Activated effector memory CD4-positive, alpha-beta T cell treated with anti-CD3 and anti-CD28 coated beads, Interleukin-2, amount 50 U/mL, for 16 hours (primary cell): ENCODE results near the gene TTC34.

Experiments used
- DNase-seq: peaks from one replicate; pipeline ENCODE4 v3.0.0-alpha.2; 2020

Gene TTC34

DNA sequence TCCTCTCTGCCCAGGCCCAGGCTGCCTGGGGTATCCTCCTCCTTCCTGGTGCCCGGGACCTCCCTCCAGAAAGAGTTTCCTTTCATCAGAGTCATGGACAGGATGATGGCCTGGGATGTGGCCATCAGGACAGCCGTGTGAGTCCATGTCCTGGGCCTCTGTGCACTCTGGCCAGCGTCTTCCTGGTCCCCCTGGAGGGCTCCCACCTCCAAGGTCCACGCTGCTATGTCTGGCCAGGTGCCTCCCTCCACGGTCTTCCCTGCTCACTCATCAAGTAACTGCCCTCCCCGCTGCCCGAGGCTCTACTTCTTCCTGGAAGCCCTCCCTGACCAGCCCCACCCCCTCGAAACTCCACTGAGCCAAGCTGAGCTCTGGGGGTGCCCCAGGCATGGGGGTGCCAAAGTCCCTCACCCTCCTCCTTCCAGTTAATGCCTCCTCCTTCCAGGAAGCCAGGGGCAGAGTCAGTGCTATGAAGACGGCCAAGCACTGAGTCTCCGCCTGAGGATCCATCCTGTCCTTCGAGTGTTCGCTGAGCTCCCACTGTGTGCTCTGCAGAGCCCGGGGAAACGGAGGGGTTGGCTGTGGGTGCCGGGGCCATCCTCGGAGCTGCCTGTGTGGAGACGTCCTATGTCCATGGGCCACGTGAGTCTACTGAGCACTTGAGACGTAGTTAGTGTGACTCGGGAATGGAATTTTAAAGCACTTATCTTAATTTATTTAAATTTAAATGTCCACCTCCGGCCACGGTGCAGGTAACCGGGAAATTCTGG lies 28.5 kb upstream of the TTC34 start:
- DNase-seq, result no peak

DNA sequence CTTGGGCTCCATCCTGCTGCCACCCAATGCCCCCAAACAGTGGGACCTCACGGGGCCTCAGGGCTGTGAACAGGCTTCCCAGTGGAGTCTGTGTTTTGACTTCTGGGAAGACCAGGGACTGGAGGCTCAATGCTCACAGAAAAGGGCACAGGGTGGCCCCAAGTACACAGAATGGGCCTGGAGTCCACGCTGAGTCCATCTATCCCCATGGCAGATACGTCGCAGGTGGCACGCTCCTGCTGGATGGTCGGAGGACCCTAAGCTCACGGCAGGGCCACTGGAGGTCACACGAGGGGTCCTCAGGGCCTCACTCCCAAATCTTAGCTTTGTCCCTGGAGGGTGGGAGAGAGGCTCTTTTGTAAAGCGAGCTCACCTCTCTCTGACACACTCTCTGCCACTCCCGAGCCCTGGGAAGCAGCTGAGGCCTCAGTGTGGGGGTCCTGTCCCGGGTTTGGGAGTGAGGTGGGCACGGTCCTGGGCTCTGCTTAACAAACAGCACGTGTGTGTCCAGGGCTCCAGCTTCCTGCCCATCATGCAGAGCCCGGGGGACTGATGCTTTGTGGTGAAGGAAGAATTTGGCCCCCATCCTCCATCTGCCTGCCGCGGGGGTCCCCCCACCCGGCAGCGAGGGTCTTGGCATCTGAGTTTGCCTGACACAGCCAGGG lies 27.2 kb upstream of the TTC34 start:
- DNase-seq, result no peak

DNA sequence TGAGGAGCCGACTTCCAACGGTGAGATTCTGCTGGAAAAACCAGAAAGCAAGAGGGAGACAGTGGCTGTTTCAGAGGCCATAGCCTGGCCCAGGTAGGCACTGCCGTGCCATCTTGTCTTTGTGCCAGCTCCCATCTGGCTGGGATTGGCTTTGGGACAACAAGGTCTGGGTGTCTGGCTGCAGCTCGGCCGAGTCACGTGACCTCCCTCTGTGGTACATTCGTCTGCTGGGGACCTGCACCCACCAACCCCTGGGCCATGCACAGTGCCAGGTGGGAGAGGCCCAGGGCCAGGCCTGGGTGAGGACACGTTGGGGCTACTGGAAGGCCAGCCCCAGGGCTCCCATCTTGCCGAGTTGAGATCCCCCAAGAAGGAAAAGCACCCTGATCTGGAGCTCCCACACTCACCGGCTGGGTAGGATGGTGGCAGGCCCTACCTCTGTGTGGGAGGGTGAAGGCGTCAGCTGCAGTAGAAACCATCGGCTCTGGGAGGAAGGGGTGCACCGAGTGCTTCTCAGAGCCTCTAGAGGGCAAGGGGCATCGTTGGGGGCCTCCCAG lies 25.3 kb upstream of the TTC34 start:
- no peak for DNase-seq

DNA sequence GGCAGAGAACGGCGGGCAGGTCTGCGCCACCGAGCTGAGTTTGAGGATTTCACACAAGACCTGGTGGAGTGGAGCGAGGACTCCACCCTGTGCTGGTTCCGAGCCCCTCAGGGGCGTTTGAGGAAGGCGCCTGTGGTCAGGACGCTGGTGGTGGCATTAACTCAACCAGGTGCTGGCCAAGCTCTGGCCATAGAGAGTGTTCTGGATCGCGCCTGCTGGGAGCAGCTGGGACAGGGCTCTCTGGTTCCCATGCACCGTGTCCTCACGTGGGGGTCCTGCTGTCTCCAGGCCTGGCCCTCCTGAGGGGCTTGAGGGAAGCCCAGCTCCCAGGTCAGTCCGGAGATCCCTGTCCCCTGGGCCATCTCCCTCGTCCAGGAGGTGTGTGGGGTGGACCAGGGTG lies 24.8 kb upstream of the TTC34 start:
- DNase-seq, result no peak

DNA sequence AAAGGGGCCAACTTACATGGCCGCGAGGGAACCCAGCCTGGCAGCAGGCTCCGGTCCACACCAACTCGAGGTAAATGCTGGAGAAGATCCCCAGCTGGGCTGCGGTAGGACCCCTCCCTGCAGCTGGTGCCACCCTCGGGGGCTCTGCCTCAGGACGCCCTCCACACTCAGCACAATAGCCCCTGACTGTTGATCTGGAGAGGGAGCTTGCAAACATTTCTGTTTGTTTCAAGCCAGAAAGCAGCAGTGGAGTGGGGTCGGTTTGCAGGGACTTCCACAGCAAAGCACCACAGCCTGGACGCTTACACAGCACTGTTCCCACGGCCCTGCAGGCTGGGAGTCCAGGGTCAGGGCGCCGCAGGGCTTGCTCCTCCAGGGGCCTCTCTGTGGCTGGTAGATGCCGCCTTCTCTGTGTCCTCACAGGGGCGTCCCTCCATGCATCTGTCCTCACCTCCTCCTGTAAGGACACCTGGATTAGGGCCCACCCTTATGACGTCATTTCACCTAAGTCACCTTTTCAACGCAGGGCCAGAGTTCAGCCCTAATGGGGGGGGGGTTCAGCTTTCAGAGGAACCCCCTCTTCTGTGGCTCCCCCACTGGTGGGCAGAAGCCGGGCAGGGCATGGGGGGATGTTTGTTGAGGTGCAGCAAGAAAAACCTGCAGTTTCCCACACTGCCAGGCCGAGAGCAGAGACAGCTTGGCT lies 24.1 kb upstream of the TTC34 start:
- DNase-seq, result no peak

DNA sequence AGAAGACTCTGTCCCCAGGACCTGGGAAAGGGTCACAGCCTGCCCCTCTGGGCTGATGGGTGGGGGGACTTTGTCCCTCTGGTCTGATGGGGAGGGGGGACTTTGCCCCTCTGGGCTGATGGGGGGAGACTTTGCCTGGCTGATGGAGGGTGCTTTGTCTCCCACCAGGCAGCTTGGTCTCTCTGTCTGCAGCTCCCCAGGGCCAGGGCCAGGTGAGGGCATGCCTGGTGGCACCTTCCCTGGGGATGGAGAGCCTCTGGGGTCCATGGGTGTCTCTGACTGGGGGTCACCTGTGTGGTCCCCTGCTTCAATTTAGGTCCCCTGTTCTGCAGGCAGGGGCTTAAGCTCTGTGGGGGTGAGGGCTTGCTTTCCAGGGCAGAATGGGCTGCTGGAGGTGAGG lies 23.5 kb upstream of the TTC34 start:
- no peak for DNase-seq

DNA sequence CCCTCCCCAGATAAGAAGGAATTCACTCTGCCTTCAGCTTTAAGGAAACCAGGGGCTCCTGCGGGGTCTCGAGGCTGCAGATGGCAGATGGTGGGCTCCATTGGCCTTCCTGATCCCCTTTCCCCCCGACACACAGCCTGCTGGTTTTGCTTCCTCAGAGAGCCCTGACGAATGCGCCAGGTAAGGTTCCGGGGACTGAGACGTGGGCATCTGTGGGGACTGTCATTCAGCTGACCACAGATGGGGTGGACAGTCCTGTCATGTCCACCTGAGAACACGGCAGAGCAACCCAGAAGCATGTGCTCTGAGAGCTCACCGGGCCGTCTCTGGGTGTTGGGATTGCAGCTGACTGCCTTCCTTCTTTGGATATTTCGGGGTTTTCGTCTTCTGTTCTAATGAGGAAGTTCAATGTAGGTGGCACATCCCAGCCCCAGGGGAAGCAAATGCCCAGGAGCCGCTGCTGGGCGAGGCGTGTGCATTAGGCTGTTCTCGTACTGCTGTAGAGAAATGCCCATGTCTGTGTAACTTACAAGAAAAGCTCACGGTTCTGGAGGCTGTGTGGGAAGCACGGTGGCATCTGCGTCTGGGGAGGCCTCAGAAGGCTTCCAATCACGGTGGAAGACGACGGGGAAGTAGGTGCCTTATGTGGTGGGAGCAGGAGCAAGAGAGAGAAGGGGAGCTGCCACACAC lies 22.6 kb upstream of the TTC34 start:
- DNase-seq, result no peak

DNA sequence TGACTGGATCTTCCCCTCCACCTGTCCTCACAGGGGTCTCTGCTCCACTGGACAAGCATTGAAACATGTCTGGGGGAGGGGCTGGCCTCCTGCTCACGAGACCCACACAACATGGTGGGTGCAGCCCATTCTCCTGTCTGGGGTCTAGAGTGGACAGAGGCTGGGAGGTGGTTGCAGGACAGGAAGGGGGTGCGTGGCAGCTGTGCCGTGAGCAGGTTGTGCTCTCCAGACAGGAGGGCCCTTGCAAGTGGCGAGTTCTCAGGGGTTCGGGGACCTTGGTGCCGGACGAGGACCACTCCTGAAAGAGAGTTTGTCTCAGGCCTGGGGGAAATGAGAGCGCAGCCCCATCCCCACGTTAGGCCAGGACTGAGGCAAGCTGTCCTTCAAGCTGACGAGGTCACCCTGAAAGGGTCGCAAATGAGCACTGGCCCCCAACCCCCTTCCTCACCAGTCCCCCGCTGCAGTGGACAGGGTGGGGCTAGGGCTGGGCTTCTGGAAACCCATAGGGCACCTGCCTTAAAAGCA lies 21.2 kb upstream of the TTC34 start:
- no peak for DNase-seq

DNA sequence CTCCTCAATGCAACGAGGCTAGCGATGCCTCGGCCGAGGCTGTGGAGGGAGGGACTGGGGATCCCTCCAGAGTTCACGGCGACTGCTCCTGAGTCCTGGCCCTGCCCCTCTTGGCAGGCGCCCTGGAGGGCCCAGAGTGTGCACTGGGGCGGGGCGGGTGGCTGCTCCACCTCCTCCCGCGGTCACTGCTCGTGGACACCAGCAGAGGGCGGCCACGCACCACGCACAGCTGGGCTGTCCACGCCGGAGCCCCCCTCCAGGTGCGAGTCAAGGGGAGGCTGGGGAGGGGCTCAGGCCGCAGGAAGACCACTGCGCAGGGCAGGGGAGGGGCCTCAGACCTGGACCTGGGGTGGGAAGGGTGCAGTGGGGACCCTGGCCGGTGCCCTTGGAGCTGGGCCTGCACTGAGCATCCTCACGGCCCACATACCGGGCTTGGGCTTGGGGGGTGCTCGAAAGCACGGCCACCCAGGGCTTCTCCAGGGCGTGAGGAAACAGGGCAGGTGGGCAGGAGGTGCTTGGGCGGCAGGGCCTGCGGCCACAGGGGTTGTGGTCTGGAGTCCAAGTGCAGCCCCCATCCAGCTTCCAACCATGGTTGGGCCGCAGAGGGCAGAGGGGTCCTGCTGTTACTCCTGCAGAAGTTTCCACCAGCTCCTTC lies 20.6 kb upstream of the TTC34 start:
- peak; percentile 74 for DNase-seq

DNA sequence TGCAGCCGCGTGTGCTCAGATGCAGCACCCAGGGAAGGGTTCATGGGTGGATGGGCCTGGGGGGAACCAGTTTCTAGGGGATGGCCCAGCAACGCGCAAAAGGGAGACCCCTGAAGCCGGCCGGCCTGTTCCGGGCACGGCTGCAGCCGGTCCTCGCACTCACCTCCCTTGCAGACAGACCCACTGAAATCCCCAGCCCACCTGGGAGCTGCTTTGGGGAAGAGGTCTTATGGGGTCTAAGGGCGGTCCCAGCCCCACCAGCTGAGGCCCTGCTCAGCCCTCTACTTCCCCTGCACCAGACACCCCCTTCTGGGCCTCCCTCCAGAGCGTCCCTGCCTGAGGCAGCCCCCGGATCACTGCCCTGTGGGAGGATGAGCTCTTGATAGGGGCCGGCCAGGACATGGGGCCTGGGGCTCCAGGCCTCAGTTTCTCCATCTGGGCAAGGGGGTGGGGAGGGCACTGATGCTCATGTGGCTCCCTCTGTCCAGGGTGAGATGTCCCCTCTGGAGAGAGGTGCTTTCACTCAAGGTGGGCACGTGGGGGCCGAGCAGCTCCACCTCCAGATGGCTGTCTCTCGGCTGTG lies 20.0 kb upstream of the TTC34 start:
- no peak for DNase-seq

DNA sequence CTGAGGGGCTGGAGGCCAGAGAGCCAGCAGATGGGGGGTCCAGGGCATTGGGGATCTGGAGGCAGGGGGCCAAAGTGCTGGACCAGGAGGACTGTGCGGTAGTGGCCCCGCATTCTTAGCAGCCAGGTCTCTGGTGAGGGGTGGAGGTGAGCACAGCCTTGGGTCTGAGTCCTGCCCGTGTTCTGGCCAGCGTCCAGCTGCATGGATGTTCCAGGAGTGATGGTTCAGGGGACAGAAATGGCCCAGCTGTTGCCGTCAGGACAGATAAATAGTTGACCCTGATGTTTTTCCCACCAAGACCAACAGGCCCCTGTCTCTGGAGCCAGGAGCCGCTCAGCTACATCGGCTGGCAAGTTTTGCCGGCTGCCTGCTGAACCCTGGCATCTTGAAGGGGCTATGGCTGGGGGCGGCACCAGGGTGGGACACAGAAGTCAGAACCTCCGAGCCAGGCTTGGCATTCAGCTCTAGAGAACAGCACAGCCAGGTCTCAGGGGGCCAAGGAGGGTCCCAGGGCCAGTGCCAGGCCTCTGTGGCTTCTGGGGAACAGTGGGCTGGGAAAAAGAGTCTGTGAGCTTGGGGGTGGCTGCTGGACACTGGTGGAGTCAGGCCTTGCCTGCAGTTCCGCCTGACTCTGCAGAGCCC lies 19.4 kb upstream of the TTC34 start:
- DNase-seq, result no peak

DNA sequence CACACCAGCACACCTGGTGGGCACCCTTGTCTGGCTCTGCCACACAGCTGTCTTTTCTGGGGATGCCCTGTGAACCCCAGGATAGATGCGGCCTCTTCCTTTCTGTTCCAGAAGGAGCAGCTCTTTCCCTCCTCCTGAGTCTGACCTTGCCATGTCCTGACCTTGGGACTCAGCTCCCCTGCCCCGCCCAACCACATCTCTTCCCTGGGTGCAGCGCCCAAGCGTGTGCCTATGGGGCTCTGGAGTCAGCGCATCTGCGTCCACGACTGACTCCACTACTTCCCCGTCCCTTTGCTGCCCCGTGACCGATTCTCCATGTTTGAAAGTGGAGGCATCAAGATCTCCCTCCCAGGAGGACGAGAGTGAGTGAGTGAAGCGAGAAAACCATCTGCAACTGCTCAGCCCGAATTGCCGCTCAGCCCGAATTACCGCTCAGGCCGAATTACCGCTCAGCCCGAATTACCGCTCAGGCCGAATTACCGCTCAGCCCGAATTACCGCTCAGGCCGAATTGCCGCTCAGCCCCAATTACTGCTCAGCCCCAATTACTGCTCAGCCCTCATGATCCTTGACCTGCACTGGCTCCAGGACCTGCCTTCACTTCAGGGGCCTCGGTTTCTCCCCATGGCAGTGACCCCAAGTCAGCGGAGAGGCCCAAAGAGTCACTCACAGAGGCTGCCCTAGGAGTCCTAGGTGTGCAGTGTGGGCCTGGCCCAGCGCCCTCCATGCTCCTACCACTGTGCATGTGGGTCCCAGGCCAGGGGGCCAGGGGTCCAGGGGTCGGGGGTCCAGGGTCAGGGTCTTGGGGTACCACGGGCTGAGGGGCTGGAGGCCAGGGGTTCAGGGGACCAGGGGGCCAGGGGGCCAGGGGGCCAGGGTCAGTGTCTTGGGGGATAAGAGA lies 18.6 kb upstream of the TTC34 start:
- DNase-seq, result no peak

DNA sequence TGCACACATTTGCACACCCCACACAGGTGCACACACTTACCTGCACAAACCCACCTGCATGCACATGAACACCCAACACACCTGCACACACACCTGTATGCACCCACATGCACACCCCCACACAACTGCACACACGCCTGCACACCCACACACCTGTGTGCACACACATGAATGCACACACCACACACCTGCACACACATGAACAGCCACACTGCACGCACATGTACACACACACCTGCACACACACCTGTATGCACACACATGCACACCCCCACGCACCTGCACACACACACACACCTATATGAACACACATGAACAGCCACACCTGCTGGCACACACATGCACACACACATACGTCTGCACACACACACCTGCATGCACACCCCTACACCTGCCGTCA lies 17.9 kb upstream of the TTC34 start:
- no peak for DNase-seq

DNA sequence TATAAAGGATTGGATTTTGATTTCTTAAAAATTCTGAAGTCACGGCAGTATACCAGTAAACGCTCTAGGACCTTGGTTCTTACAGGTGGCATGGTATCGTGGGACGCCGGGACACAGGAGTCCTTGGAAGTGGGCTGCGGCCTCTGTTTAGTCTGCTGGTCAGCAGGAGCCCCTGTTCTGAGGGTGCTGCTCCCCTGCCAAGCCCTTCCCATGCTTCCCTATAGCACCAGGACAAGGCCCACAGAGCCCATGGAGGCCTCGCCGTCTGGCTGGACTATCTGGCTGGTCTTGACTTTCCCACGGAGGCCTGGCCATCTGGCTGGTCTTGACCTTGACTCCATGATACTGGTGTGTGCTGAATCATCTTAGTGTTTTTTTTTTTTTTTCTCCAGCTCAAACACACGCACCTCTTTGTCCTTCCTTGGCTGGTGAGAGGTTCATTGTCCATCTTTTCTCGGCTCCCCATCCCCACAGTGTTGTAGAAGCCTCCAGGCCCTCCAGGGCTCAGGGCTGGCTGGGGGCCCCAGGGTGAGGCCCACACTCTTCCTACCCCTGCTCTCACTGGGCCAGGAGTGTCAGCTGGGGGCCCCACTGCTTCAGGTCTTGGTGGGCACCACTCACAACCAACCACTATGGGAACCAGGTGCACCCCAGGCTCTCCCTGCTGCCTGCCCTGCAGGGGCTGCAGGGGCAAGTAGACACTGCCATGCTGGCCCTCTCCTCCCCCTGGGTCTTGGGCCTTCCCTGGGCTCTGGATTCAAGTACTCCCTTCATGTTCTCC lies 16.5 kb upstream of the TTC34 start:
- no peak for DNase-seq

DNA sequence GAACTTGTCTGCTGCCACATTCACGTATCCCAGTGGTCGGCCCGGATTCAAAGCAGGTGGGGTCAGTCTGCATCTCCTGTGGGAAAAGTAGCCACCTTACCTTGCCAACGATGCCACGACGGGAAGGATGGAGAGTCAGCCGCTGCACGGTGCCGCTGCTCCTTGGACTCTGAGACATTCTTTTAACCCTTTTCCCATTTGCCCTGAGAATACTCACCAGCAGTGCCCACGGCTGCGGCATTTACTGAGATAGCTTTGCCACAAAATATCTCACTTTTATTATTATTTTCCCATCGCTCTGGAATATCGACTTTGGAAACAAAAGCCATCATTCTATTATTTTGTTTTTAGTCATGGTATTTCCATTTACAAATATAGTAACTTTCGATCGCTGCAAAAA lies 15.3 kb upstream of the TTC34 start:
- DNase-seq, result no peak

DNA sequence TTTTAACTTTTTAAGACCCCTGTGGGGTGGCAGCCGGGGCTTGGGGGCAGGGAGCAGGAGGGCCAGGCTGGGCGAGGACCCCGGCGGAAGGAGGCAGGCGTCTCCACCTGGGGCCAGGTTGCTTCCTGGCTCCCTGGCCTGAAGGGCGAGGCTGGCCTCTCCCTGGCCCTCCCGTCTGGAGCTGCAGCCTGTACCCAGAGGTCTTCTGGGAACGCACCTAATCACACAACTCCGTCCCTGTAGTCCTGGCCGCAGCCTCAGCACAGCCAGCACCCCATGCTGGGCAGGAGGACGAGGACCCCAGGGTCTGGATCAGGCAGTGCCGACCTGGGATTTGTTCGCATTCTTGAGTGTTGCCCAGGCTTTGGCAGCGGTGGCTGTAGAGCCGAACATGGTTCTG lies 14.1 kb upstream of the TTC34 start:
- DNase-seq, result no peak

DNA sequence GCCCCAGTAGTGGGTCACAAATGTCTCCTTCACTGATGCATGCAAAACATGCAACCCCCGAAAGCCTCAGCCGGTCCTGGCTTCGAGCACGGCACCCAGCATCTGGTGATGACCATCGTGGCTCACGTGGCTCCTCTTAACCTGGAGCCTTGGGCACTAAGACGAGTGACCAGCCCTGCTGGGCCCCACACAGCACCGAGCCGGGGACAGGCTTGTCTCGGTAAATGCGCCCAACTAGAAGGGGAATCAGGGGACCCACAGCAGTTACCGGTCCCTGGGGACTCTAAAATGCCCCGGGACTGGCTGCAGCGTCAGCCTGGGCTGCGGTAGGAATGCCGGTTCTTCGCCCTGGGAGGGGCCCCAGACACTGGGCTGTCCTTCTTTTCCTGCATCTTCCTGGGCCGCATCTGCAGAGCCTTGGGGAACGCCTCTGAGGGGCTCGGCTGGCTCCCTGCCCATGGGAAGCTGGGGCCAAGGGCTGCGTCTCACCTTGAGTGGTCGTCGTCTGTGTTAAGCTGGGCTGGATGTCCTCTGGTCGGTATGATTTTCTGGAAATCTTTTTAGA lies 13.1 kb upstream of the TTC34 start:
- no peak for DNase-seq

DNA sequence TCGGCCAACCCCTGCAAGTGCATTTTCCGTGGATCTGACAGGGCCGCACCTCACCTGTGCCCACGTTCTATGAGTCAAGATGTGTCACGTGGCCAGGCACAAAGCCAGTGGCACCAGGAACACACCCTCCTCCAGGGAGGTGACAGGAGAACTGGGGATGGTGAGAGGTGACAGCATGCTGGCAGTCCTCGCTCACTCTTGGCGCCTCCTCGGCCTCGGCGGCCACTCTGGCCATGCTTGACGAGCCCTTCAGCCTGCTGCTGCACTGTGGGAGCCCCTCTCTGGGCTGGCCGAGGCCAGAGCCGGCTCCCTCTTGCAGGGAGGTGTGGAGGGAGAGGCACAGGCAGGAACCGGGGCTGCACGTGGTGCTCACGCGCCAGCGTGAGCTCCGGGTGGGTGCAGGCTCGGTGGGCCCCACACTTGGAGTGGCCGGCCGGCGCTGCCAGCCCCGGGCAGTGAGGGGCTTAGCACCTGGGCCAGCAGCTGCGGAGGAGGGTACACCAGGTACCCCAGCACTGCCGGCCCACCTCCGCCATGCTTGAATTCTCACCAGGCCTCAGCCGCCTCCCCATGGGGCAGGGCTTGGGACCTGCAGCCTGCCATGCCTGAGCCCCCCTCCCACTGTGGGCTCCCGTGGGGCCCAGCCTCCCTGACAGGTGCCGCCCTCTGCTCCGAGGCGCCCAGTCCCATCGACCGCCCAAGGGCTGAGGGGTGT lies 11.6 kb upstream of the TTC34 start:
- DNase-seq, result no peak

DNA sequence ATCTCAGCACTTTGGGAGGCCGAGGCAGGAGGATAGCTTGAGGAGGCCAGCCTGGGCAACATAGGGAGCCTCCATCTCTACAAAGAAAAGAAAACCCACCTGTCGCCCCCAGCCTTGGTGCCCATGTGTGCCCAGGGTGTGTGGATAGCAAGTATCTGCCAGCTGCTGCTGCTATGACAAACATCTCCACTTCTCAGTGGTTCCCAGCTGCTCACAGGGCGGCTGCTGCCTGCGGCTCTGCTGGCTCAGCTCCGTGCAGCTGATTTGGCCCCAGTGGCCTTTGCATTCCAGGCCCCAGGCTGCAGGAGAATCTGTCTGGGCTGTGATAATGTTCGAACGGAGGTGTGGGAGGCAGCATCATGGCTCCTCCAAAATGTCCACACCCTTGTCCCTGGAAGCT lies 10.6 kb upstream of the TTC34 start:
- no peak for DNase-seq
